HG02678 (cell line): ENCODE measurements around the gene C5AR1.
"Not testable (repeated sequence)": the region's sequence is repeated elsewhere in the genome, so short reads cannot be mapped to it uniquely, and the experiment has no call there.

Source experiments
- ATAC-seq: cut with Tn5 transposase; IDR thresholded peaks from one replicate; pipeline ENCODE4 v1.9.1; 2021; ENCODE audit warnings: mild to moderate bottlenecking, moderate library complexity; ENCODE audit not compliant: unreplicated experiment

Gene C5AR1

DNA sequence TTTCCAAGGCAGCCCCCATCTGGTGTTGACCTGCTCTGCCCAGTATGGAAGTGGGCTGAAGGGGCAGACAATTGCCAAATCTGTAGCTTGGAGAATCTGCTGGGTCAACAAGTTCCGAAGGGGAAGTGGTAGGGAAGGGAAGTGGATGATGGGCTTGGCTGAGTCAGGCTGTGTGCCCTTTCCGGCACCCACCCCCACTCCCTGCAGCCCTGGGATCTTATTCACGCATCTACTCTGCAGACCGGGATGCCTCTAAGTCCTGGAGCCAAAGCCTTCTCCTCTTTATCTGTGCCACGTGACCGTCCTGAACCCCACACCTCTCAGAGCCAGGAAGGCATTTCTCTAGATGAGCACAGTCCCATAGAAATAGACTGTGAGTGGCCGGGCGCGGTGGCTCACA is 14.8 kb downstream of the C5AR1 start:
- ATAC-seq = no peak

DNA sequence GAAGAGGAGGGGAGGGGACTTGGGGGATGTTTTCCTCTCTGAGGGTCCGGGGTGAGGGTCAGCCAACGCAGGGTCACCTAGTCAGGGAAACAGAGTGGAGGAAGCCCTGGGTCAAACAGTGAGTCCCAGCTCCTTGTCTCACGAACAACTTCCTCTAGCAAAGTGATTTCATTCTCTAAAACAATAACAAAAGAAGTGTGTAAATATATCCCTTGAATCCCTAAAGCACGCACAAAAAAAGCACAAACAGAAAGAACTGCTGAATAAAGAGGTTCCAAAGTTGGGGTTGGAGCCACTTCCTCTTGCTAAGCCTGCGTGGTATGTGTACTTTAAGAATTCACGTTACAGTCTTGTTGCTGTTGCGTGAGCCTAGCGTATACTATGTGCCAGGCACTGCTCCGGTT is 20.8 kb downstream of the C5AR1 start:
- ATAC-seq = no peak

DNA sequence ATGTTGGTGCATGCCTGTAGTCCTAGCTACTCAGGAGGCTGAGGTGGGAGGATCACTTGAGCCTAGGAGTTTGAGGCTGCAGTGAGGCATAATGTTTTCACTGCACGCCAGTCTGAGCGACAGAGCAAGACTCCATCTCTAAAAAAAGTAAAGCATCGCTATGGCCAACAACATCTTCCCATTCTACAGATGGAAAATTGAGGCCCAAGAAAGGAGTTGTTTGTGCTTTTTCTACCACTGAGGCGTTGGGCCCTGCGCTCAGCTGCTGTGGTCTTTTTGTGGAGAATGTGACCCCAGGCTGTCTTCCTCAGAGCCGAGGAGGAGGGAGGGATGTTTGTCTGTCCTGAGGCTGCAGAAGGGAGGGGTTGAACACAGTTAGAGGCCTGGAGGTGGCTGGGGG is 21.8 kb downstream of the C5AR1 start:
- no peak for ATAC-seq

DNA sequence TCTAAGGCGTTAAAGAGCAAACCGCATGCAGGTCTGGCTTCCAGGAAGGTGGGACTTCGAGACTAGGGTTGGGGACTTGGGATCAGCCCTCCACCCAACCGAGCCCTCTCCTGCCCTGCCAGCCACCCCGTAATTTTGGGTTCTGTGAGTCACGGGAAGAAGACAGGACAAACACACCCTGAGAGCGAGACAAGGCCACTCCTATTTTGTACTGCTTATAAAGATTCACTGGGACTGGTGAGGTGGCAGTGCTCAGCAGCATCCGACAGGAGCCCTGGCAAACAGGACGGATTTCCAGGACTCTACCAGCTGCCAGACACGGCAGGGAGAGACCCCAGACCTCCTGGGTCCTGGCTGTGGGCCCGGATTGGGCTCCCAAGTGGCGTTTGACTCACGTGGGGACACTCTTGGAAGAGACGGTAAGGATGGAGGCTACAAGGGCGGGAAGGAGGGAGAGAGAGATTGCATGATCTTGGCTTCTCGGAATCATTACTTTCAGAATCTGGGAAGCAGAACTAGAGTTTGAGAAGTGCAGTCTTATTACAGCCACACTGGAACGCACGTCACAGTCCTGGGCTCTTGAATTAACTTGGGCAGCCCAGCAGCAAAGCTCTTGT is 22.4 kb downstream of the C5AR1 start, which contains the start of gene C5AR2:
Gene C5AR2 (plus strand): TSS at position 245 of the 617 bp plus-strand sequence. CDS start 8,625 bp downstream, outside the sequence.
- no peak for ATAC-seq

DNA sequence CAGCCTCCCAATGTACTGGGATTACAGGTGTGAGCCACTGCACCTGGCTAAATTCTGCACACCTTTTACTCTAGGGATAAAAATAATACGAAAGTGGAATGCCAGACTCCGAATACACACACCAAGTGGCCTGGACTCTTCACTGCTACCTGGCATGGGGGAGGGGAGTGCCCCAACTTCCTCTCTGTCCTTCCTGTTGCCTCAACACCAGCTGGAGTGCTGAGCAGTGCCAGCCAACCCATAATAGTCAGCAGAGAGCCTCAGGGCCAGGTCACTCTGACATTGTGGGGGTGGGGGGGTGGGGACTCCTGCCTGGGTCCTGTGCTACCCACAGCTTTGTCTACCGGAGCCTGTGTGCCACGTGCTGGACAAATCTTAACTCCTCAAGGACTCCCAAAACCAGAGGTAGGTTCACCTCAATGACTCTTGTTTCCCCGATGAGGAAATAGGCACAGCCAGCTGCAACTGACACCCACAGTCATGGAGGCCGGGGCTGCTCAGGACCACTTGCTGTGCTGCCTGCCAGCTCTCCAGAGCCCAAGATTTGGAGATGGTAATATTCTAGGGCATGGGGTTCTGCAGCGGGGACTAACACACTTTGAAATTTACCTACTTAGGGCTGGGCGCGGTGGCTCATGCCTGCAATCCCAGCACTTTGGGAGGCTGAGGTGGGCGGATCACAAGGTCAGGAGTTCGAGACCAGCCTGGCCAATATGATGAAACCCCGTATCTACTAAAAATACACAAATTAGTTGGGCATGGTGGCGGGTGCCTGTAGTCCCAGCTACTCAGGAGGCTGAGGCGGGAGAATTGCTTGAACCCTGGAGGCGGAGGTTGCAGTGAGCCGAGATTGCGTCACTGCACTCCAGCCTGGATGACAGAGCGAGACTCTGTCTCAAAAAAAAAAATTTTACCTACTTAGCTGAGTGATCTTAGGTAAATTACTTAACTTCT is 27.4 kb downstream of the C5AR1 start:
- ATAC-seq = not testable (repeated sequence)

DNA sequence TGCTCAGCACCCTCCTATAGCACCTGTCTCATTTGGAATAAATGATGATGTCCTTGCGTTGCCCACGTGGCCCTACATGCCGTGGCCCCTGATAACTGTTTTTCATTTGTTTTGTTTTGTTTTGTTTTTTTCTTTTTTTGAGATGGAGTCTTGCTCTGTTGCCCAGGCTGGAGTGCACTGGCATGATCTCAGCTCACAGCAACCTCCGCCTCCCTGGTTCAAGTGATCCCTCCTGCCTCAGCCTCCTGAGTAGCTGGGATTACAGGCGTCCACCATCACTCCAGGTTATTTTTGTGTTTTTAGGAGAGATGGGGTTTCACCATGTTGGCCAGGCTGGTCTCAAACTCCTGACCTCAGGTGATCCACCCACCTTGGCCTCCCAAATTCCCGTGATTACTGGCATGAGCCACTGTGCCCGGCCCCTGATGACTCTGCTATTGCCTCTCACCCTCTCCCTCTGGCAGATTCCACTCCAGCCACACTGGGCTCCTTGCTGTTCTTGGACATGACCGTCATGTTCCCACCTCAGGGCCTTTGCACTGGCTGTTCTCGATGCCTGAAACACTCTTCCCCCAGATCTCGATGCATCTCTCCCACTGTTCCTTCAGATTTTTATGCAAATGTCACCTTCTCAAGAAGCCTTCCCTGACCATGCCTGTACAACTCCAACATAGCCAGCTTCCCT is 29.7 kb downstream of the C5AR1 start:
- no peak for ATAC-seq

DNA sequence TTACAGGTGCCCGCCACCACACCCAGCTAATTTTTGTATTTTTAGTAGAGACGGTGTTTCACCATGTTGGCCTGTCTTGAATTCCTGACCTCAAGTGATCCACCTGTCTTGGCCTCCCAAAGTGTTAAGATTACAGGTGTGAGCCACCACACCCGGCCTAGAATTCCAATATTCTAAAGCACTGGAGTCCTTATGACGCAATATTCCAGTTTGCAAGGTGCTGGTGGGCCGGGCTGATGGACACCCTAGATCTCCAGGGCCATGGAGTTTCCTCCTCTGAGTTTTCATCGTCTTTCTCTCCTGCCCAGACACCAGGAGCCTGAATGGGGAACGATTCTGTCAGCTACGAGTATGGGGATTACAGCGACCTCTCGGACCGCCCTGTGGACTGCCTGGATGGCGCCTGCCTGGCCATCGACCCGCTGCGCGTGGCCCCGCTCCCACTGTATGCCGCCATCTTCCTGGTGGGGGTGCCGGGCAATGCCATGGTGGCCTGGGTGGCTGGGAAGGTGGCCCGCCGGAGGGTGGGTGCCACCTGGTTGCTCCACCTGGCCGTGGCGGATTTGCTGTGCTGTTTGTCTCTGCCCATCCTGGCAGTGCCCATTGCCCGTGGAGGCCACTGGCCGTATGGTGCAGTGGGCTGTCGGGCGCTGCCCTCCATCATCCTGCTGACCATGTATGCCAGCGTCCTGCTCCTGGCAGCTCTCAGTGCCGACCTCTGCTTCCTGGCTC is 31.0 kb downstream of the C5AR1 start:
- no peak for ATAC-seq

DNA sequence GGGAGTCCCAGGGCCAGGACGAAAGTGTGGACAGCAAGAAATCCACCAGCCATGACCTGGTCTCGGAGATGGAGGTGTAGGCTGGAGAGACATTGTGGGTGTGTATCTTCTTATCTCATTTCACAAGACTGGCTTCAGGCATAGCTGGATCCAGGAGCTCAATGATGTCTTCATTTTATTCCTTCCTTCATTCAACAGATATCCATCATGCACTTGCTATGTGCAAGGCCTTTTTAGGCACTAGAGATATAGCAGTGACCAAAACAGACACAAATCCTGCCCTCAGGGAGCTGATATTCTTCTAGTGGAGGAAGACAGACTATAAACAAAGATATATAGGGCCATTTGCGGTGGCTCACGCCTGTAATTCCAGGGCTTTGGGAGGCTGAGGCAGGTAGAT is 32.1 kb downstream of the C5AR1 start:
- ATAC-seq = no peak

DNA sequence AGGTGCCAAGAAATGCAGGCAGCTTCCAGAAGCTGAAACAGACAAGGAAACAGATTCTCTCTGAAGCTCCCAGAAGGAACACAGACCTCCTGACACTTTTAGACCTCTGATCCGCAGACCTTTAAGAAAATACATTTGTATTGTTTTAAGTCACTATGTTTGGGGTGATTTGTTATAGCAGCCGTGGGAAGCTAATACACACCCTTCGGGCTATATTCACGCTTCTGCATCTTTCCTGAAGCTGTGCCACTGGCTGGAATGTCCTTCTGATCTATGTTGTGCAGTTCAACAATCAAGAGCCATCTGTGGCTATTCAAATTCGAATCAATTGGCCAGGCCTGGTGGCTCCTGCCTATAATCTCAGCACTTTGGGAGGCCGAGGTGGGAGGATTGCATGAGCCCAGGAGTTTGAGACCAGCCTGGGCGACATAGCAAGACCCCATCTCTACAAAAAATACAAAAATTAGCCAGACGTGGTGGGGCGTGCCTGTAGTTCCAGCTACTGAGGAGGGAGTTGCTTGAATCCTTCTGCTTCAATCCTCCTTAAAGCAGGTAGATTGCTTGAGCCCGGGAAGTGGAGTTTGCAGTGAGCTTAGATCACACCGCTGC is 33.6 kb downstream of the C5AR1 start:
- no peak for ATAC-seq

DNA sequence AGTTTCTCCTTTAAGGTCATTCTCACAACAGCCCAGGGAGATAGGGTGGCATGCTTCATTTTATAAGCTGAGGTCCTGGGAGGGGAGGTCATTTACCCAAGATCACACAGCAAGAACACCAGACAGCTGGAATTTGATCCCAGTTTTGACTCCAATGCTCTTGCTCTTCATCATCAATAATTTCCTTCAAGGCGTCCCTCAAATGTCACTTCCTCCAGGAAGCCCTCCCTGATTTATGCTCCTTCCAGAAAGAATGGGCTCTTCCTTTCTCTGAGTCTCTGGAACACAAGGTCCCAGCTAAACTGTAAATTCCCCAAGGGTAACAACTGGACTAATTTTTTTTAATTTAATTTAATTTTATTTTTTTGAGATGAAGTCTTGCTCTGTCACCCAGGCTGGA is 34.8 kb downstream of the C5AR1 start:
- ATAC-seq = no peak

DNA sequence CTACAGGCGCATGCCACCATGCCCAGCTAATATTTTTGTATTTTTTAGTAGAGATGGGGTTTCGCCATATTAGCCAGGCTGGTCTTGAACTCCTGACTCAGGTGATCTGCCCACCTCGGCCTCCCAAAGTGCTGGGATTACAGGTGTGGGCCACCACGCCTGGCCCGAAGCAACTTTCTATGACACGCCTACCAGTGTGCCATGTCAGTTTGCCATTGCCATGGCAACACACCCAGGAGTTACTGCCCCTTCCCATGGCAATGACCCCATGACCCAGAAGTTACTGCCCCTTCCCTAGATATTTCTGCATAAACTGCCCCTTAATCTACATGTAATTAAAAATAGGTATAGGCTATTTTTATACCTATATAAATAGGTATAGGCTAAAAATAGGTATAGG is 36.4 kb downstream of the C5AR1 start:
- not testable (repeated sequence) for ATAC-seq

DNA sequence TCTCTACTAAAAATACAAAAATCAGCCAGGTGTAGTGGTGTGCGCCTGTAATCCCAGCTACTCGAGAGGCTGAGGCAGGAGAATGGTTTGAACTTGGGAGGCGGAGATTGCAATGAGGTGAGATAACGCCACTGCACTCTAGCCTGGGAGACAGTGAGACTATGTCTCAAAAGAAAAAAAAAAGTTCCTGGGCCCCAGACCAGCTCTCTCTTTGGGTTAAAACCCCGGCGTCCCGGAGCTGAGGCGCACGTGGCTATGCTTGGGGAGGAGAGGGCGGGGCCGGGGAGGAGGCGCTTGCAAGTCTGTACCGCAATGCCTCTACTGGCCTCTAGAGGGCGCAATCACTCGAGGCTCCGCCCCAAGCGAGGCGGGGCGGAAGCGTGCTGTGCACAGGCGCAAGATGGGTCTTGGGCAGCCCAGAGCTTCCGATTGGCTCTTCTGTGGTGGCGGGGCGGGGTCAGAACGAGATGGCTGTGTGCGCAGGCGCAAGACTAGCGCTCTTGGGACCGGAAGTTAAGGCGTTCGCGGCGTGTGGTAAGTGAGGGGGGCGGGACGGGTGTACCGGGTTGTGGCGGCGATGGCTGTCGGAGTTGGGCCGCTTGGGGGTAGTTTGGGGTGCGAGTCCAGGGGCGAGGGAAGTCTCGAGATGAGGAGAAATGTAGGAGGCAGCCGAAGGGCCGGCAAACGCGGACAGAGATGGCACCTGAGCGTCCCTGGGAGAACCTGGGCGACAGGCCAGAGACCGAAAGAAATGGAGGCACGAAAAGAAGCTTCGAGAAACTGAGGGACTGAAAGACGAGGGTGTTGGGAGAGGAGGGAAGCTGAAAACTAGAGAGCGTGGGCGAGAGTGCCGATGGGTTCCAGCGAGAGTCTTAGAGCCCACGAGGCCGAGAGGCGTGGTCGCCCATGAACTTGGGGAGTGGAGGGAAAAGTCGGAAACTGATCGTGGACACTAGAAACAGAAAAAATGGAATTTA is 39.4 kb downstream of the C5AR1 start, which contains the start of gene DHX34:
Gene DHX34 (plus strand): TSS at position 497 of the 977 bp plus-strand sequence. CDS start 3,716 bp downstream, outside the sequence.
- peak; percentile 97 for ATAC-seq

DNA sequence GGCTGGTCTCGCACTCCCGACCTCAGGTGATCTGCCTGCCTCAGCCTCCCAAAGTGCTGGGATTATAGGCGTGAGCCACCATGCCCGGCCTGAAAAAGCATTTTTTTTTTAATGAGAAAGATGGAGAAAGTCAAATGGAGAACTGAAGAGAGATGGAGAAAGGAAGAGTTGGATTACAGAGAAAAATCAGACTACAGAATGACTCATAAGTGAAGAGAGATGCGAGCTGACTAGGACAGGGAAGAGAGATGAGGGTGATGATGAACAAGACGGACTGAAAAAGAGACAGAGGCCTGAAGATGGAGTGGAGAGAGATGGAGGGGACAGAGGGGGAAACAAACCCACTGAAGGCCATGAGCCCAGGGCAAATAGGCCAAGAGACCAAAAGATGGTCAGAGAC is 41.0 kb downstream of the C5AR1 start:
- no peak for ATAC-seq

DNA sequence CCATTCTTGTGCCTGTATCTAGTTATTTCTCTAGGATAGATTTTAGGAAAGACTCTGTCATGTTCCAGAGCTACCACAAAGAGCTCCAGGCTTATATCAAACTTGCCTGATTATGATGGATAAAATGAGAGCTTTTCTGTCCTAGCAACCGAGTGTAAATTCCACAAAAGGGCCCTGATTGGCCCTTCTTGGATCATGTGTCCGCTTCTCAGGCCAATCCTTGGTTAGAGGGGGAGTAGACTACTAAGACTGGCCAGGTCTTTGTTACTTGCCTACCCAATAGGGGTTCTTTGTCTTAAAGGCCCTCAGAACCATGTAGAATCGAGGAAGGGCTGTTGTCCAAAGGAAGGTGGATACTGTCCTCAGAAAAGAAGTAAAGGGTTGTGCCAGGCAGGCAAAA is 41.9 kb downstream of the C5AR1 start:
- no peak for ATAC-seq

DNA sequence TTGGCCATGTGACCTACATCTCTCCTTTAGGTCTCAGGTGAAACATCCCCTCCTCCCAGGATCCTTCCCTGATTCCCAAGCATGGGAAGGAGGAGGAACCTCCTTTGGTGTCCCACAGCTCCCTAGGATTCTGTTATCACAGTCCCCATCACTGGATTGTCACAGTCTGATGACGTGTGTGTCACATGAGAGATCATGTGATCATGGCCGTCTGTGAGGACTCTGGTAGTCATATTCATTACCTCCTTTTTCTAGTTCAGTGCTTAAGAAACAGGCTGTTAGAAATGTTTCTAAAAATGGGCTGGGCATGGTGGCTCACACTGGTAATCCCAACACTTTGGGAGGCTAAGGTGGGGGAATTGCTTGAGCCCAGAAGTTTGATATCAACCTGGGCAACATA is 42.4 kb downstream of the C5AR1 start:
- ATAC-seq = no peak

DNA sequence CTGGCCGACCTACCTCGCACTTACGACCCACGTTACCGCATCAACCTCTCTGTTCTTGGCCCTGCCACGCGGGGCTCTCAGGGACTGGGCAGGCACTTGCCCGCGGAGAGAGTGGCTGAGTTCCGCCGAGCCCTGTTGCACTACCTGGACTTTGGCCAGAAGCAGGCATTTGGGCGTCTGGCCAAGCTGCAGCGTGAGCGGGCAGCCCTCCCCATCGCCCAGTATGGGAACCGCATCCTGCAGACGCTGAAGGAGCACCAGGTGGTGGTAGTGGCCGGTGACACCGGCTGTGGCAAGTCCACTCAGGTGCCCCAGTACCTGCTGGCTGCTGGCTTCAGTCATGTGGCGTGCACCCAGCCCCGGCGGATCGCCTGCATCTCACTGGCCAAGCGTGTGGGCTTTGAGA is 43.6 kb downstream of the C5AR1 start:
- ATAC-seq = no peak

DNA sequence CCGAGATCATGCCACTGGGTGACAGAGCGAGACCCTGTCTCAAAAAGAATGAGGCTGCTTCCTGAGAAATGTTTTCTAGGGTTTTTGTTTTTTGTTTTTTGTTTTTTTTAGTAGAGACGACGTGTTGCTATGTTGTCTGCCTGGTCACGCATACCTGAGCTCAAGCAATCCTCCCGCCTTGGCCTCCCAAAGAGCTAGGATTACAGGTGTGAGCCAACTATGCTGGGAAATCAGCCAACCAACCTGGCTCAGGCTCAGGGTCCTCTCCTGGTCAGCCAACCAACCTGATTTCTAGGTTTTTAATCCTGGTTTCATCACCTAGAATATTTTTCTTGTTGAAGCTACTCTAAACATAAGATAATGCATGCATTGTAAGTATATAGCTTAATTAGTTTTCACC is 47.2 kb downstream of the C5AR1 start:
- no peak for ATAC-seq

DNA sequence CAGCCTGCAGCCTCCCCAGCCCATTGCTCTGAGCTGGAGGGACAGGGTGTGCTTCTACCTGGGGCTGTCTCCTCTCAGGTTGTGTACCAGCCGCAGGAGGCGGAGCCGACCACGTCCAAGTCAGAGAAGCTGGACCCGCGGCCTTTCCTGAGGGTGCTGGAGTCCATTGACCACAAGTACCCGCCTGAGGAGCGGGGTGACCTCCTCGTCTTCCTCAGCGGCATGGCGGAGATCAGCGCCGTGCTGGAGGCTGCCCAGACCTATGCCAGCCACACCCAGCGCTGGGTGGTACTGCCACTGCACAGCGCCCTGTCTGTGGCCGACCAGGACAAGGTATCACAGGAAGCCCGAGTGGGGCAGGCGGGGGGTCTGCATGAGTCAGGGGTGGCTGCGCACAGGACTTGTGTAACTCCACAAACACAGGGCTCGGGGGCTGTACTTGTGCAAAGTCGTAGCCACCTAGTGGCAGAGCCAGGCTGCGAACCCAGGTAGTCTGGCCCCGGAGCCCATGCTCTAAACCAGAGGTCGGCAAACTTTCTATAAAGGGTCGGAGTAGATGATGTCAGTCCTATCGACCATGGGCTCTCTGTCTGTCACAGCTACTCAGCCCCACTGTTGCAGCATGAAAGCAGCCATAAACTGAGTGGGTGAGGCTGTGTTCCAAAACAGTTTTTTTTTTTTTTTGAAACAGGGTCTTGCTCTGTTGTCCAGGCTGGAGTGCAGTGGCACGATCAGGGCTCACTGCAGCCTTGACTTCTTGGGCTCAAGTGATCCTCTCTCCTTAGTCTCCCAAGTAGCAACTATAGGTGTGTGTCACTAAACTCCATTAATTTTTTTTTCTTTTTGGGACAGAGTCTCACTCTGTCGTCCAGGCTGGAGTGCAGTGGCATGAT is 48.4 kb downstream of the C5AR1 start:
- no peak for ATAC-seq
